Ovary (tissue), 3 donors: Measurements from ENCODE around the gene NMS.

ENCODE experiments used
- EP300 ChIP-seq: sonication (generic); formaldehyde crosslinking; IDR thresholded peaks from one replicate; pipeline ENCODE4 v1.6.1; 2017; ENCODE audit warnings: antibody characterized with exemption
- POLR2A ChIP-seq: fragments of 450-650 bp; IDR thresholded peaks from one replicate; pipeline ENCODE4 v1.6.1; 2017; ENCODE audit warnings: antibody characterized with exemption, mild to moderate bottlenecking, moderate library complexity
- TF ChIP-seq, protein P1 (sequence below), 3 donors: fragments of 450-650 bp in 2 of 3; fragments of 200-600 bp in 1 of 3; IDR thresholded peaks; one replicate each; pipeline versions ENCODE4 v1.5.1 to v1.8.0; 2016 to 2022; ENCODE audit warnings: antibody characterized with exemption in 3 of 3, mild to moderate bottlenecking in 1 of 3
- donor health status: DM: no; HTN: no; CAD: no.

DNA sequence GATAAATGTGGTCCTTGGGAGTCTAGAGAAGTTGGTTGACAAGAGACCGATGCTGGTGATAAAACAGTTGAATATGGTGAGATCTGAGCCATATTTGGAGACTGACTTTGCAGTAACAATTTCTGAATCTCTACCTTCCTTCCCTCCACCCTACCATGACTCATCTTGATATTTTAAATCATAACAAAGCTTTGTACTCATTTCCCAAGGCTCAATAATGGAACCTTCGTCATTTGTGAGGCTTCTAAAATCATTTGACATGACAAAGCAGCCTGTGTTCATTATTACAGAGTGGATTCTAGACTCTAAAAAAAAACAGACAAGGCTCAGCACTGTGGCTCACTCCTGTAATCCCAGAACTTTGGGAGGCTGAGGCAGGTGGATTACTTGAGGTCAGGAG lies 54.0 kb downstream of the NMS start:
- TF ChIP-seq, protein P1, sequence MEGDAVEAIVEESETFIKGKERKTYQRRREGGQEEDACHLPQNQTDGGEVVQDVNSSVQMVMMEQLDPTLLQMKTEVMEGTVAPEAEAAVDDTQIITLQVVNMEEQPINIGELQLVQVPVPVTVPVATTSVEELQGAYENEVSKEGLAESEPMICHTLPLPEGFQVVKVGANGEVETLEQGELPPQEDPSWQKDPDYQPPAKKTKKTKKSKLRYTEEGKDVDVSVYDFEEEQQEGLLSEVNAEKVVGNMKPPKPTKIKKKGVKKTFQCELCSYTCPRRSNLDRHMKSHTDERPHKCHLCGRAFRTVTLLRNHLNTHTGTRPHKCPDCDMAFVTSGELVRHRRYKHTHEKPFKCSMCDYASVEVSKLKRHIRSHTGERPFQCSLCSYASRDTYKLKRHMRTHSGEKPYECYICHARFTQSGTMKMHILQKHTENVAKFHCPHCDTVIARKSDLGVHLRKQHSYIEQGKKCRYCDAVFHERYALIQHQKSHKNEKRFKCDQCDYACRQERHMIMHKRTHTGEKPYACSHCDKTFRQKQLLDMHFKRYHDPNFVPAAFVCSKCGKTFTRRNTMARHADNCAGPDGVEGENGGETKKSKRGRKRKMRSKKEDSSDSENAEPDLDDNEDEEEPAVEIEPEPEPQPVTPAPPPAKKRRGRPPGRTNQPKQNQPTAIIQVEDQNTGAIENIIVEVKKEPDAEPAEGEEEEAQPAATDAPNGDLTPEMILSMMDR (IDR thresholded peaks at IDR 0.05) = no peak
- no peak for TF ChIP-seq EP300
- TF ChIP-seq POLR2A = no peak
